ENCODE results near the gene EIF3J. TPM values are rescaled to one million over a fixed set of nuclear protein-coding genes. Genes with fewer than 3 reads are reported as not detected.
"Not testable (repeated sequence)": the region's sequence is repeated elsewhere in the genome, so short reads cannot be mapped to it uniquely, and the experiment has no call there.

EIF3J gene
- total RNA-seq, 2 experiments from 2014 or later = 70.6 to 87.8 TPM

- DNase-seq = peak; percentile 64
- peaks cover 55% of the 10 kb centered on the region for H3K4me1 Mint-ChIP-seq
- peak overlapping the region; percentile 97 for H3K27ac Mint-ChIP-seq
- H3K27me3 Mint-ChIP-seq = no peaks in the 10 kb centered on the region
- H3K9me3 Mint-ChIP-seq = peaks cover 3% of the 10 kb centered on the region
- ChIA-PET POLR2A (interaction anchor here (1.0 to 2.8 kb wide), 20 partner anchors 9 to 258 kb away, joined by 3 to 78 read pairs (median 7); partner anchors contain the start of genes B2M, CTDSPL2, EIF3J and GOLM2), CTCF (interaction anchor here (0.6 to 2.4 kb wide), 23 partner anchors 10 to 654 kb away, joined by 3 to 32 read pairs (median 4); partner anchors contain the start of genes CTDSPL2, EIF3J and SPG11)
- peaks cover 45% of the 10 kb centered on the region for H3K36me3 Mint-ChIP-seq (ENCODE audit: low read depth)
- H3K4me3 Mint-ChIP-seq = peak overlapping the region; percentile 72
Measured at GRCh38 chr15:44545913-44546802, 9.2 kb downstream of the EIF3J start.

DNA sequence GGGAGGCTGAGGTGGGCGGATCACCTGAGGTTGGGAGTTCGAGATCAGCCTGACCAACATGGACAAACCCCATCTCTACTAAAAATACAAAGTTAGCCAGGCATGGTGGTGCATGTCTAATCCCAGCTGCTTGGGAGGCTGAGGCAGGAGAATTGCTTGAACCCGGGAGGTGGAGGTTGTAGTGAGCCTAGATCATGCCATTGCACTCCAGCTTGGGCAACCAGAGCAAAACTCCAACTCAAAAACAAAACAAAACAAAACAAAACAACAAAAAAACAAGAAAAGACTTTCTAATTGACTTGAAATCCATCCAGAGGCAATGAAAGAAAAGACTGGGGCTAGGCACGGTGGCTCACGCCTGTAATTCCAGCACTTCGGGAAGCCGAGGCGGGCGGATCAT, 12.2 kb downstream of the EIF3J start:
- ChIA-PET POLR2A (interaction anchor here (2.4 kb wide), 1 partner anchor 12 kb away, joined by 11 read pairs; the partner anchor contains the start of gene EIF3J), CTCF (interaction anchor here (0.7 kb wide), 1 partner anchor 28 kb away, joined by 3 read pairs; no protein-coding TSS in a partner anchor)
- H3K4me3 Mint-ChIP-seq, DNase-seq, H3K9me3 Mint-ChIP-seq, H3K27me3 Mint-ChIP-seq: not testable (repeated sequence)
- Mint-ChIP-seq H3K36me3 (ENCODE audit: low read depth) (peaks cover 34% of the 10 kb centered on the region), H3K27ac (peak overlapping the region; percentile 16), H3K4me1 (peaks cover 30% of the 10 kb centered on the region)

DNA sequence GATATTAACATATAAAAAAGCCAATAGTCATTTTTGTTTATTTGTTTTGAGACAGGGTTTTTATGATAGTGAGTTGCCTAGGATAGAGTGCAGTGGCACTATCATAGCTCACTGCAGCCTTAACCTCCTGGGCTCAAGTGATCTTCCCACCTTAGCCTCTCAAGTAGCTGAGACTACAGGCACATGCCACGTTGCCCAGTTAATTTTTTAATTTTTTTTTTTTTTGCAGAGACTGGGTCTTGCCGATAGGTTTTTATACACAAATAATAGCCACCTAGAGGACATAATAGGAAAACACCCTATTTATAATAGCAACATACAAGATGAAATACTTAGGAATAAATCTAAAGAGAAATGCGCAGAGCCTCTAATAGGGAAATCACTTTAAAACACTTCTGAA, 13.3 kb downstream of the EIF3J start:
- peaks cover 44% of the 10 kb centered on the region for H3K36me3 Mint-ChIP-seq (ENCODE audit: low read depth)
- H3K27me3 Mint-ChIP-seq = no peaks in the 10 kb centered on the region
- ChIA-PET POLR2A (interaction anchor here (0.6 to 2.4 kb wide), 2 partner anchors 10 to 13 kb away, joined by 3 to 11 read pairs; partner anchors contain the start of gene EIF3J), CTCF (interaction anchor here (0.6 to 1.6 kb wide), 7 partner anchors 8 to 239 kb away, joined by 3 to 7 read pairs (median 3); no protein-coding TSS in a partner anchor)
- no peak overlapping the region for H3K4me3 Mint-ChIP-seq
- no peaks in the 10 kb centered on the region for H3K9me3 Mint-ChIP-seq
- DNase-seq = no peak
- no peak overlapping the region for H3K27ac Mint-ChIP-seq
- H3K4me1 Mint-ChIP-seq = peaks cover 37% of the 10 kb centered on the region

DNA sequence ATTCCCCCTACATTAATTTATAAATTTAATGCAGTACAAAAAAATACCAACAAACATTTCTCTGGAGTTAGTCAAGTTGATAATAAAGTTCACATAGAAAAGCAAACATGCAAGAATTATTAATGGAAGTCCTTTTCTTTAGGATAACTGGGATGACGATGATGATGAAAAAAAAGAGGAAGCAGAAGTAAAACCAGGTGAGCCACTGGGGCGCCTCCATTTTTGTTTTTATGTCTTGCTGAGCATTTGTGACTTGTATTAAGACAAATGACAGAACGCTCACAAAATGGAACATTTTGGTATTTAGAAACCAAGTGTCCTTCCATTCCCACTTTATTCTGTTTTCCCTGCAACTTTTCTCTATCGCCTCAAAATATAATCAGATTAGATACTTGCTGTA, 13.8 kb downstream of the EIF3J start:
- Mint-ChIP-seq H3K4me1 (peaks cover 38% of the 10 kb centered on the region), H3K36me3 (ENCODE audit: low read depth) (peaks cover 49% of the 10 kb centered on the region), H3K9me3 (no peaks in the 10 kb centered on the region), H3K4me3 (no peak overlapping the region), H3K27ac (no peak overlapping the region), H3K27me3 (no peaks in the 10 kb centered on the region)
- ChIA-PET CTCF (interaction anchor here (0.6 to 1.6 kb wide), 5 partner anchors 8 to 238 kb away, joined by 3 to 7 read pairs (median 4); no protein-coding TSS in a partner anchor), POLR2A (interaction anchor here (0.6 to 2.4 kb wide), 2 partner anchors 9 to 13 kb away, joined by 3 to 11 read pairs; partner anchors contain the start of gene EIF3J)
- no peak for DNase-seq

GRCh38 chr15:44554934-44555723, 18.2 kb downstream of the EIF3J start:
- H3K27ac Mint-ChIP-seq = peak overlapping the region; percentile 48
- H3K4me1 Mint-ChIP-seq = peaks cover 25% of the 10 kb centered on the region
- H3K9me3 Mint-ChIP-seq = no peaks in the 10 kb centered on the region
- H3K36me3 Mint-ChIP-seq (ENCODE audit: low read depth) = peaks cover 62% of the 10 kb centered on the region
- no peaks in the 10 kb centered on the region for H3K27me3 Mint-ChIP-seq
- H3K4me3 Mint-ChIP-seq = no peak overlapping the region
- ChIA-PET POLR2A (interaction anchor here (1.0 to 2.7 kb wide), 5 partner anchors 9 to 108 kb away, joined by 3 to 17 read pairs (median 5); partner anchors contain the start of genes EIF3J and SPG11), CTCF (interaction anchor here (0.8 kb wide), 2 partner anchors 9 to 10 kb away, joined by 3 to 4 read pairs; no protein-coding TSS in a partner anchor)
- no peak for DNase-seq

GRCh38 chr15:44560926-44561325, 24.0 kb downstream of the EIF3J start:
- POLR2A ChIA-PET = interaction anchor here (1.7 kb wide), 1 partner anchor 14 kb away, joined by 4 read pairs; no protein-coding TSS in a partner anchor
- DNase-seq, H3K4me3 Mint-ChIP-seq: not testable (repeated sequence)

DNA sequence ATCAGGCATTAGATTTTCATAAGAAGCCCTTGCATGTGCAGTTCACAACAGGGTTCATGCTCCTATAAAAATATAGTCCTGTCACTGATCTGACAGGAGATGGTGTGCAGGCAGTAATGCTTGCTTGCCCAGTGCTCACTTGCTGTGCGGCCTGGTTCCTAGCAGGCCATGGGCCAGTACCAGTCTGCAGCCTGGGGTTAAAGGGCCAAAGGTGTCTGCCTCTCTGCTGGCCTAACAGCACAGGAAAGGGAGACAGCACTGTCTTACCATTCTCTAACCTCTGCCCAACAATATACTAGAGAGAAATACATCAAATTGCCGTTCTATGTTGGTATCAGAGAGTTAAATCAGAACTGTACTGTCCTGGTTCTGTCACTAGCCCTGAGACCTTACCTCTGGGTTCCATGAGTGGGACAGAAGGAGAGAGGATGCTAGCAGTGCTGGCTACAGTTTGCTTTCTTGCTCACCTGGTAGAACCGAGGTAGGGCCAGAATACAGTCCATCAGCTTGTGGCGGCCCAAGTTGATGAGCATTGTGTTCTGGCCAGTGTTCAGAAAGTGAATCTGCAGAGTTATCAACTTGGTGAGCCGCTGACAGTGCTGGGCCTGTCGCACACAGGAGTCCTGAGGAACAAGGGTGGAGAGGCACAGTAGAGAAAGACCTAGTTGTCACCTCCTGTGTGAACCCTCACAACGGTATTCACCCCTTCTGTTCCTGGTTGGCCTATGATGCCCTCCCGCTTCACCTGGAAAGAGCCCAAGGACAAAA, 28.6 kb downstream of the EIF3J start:
- POLR2A ChIA-PET = no interaction called here

More at GRCh38 chr15:44560926-44561325, 24.0 kb downstream of the EIF3J start:
- Mint-ChIP-seq H3K36me3 (ENCODE audit: low read depth) (peaks cover 82% of the 10 kb centered on the region), H3K4me1 (peaks cover 24% of the 10 kb centered on the region), H3K27ac (peak overlapping the region; percentile 82)
- H3K27me3 Mint-ChIP-seq, CTCF ChIA-PET, H3K9me3 Mint-ChIP-seq: not testable (repeated sequence)

DNA sequence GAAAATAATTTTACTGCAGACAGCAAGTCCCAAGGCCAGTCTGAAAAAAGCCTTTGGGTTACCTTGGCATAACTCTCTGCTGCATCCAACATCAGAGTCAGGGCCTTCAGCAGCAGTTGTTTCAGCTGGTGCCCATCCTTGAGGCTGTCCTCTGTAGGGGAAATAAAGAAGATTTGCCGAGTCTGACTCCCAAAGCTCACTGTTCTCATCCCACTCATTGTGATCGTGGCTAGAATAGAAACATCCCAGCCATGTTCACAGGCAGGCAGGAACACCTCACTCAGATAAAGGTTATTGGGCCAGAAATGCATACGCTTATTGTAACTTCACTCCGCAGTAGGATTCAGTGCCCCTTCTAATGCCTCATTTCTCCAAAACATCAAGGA, 29.2 kb downstream of the EIF3J start:
- H3K9me3 Mint-ChIP-seq = peaks cover 4% of the 10 kb centered on the region

More for the DNA sequence above, 28.6 kb downstream of the EIF3J start:
- Mint-ChIP-seq H3K36me3 (ENCODE audit: low read depth) (peaks cover 80% of the 10 kb centered on the region), H3K4me3 (no peak overlapping the region), H3K27me3 (no peaks in the 10 kb centered on the region), H3K4me1 (peaks cover 11% of the 10 kb centered on the region), H3K27ac (no peak overlapping the region), H3K9me3 (peaks cover 4% of the 10 kb centered on the region)
- DNase-seq = no peak
- CTCF ChIA-PET = no interaction called here

GRCh38 chr15:44568338-44568737, 31.4 kb downstream of the EIF3J start:
- H3K4me1 Mint-ChIP-seq = no peaks in the 10 kb centered on the region
- DNase-seq = no peak
- ChIA-PET CTCF (interaction anchor here (0.9 kb wide), 1 partner anchor 25 kb away, joined by 3 read pairs; no protein-coding TSS in a partner anchor), POLR2A (no interaction called here)
- no peak overlapping the region for H3K4me3 Mint-ChIP-seq
- H3K27me3 Mint-ChIP-seq = no peaks in the 10 kb centered on the region
- H3K36me3 Mint-ChIP-seq (ENCODE audit: low read depth) = peaks cover 71% of the 10 kb centered on the region
- peaks cover 4% of the 10 kb centered on the region for H3K9me3 Mint-ChIP-seq
- no peak overlapping the region for H3K27ac Mint-ChIP-seq

More for the DNA sequence above, 29.2 kb downstream of the EIF3J start:
- H3K4me1 Mint-ChIP-seq = peaks cover 6% of the 10 kb centered on the region
- H3K27ac Mint-ChIP-seq = no peak overlapping the region
- ChIA-PET POLR2A (no interaction called here), CTCF (no interaction called here)
- DNase-seq = no peak
- H3K4me3 Mint-ChIP-seq = no peak overlapping the region
- H3K36me3 Mint-ChIP-seq (ENCODE audit: low read depth) = peaks cover 80% of the 10 kb centered on the region
- no peaks in the 10 kb centered on the region for H3K27me3 Mint-ChIP-seq

DNA sequence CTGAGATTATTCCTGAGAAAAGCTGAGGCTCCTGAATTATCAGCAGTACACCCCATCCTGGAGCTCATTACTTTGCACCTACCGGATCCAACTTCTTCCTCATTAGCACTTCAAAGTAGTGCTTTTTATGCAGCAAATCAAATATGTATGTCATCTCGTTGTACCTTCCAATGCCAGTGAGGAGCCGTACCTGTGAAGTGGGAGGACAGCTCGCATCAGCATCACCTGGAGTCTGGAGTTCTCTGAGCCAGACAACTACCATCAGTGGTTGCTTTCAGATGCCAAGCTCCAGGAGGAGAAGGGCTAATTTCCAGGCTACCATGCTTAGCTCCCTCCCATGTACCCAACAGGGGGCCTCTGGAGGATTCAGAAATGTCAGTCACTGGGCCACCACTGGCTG, 32.4 kb downstream of the EIF3J start:
- H3K27ac Mint-ChIP-seq = no peak overlapping the region
- ChIA-PET POLR2A (interaction anchor here (1.2 kb wide), 1 partner anchor 23 kb away, joined by 3 read pairs; no protein-coding TSS in a partner anchor), CTCF (interaction anchor here (0.9 kb wide), 1 partner anchor 24 kb away, joined by 3 read pairs; no protein-coding TSS in a partner anchor)
- peaks cover under 1% of the 10 kb centered on the region for H3K4me1 Mint-ChIP-seq
- H3K27me3 Mint-ChIP-seq = no peaks in the 10 kb centered on the region
- H3K9me3 Mint-ChIP-seq = peaks cover 4% of the 10 kb centered on the region
- no peak for DNase-seq
- no peak overlapping the region for H3K4me3 Mint-ChIP-seq
- H3K36me3 Mint-ChIP-seq (ENCODE audit: low read depth) = peaks cover 67% of the 10 kb centered on the region

DNA sequence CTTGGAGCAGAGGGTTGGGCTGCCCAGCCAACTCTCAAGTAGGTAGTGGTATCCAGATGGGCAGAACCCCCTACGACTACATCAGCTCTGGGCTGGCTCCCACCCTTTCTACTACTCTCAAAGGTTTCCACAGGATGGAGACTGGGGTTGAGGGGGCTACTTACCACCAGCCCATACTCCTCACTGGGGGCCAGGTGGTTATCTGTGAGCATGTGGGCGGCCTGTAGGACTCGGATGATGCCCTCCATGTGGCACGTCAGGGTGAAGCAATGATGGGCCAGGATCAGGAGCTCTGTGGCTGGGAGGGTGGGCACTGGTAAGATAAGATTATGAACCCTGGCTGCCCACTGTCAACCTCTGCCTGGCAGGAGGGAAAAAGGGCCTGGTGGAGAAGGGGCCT, 33.4 kb downstream of the EIF3J start:
- H3K27ac Mint-ChIP-seq = no peak overlapping the region
- peaks cover 67% of the 10 kb centered on the region for H3K36me3 Mint-ChIP-seq (ENCODE audit: low read depth)
- no peaks in the 10 kb centered on the region for H3K27me3 Mint-ChIP-seq
- peaks cover 9% of the 10 kb centered on the region for H3K4me1 Mint-ChIP-seq
- no peak overlapping the region for H3K4me3 Mint-ChIP-seq
- ChIA-PET CTCF (no interaction called here), POLR2A (interaction anchor here (0.9 to 1.2 kb wide), 2 partner anchors 24 to 93 kb away, joined by 3 read pairs; partner anchors contain the start of gene SPG11)
- DNase-seq = no peak
- H3K9me3 Mint-ChIP-seq = no peaks in the 10 kb centered on the region

DNA sequence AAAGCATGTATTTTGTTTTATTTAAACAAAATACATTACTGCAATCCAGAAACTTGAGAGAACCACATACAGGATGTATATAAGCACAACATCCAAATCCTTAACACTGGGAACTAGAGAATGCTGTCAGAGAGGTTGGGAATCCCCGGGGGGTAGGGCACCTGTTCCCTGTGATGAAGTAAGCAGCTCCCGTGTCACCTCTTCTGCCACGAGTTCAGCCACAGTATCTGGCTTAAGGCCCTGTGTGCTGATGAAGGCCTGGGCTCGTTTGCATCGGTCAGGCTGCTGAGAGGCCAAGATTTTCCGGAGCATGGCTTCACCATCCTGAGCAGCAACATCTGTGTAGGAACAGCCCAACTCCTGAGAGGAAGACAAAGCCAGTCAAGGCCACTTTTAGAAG, 36.4 kb downstream of the EIF3J start:
- POLR2A ChIA-PET = interaction anchor here (1.1 to 1.4 kb wide), 2 partner anchors 19 to 36 kb away, joined by 4 to 6 read pairs; partner anchors contain the start of gene EIF3J
- peaks cover 49% of the 10 kb centered on the region for H3K36me3 Mint-ChIP-seq (ENCODE audit: low read depth)

More for the DNA sequence above, 36.4 kb downstream of the EIF3J start:
- Mint-ChIP-seq H3K27me3 (no peaks in the 10 kb centered on the region), H3K4me3 (no peak overlapping the region), H3K27ac (no peak overlapping the region), H3K9me3 (no peaks in the 10 kb centered on the region), H3K4me1 (peaks cover 15% of the 10 kb centered on the region)
- DNase-seq = no peak
- CTCF ChIA-PET = interaction anchor here (1.2 kb wide), 1 partner anchor 165 kb away, joined by 3 read pairs; no protein-coding TSS in a partner anchor
